Measurements from ENCODE around the gene TTC21B.
A peak's percentile ranks its signal among the peaks of the same experiment; 100 is the strongest.
"Not testable (repeated sequence)": the region's sequence is repeated elsewhere in the genome, so short reads cannot be mapped to it uniquely, and the experiment has no call there.

Gene TTC21B

DNA sequence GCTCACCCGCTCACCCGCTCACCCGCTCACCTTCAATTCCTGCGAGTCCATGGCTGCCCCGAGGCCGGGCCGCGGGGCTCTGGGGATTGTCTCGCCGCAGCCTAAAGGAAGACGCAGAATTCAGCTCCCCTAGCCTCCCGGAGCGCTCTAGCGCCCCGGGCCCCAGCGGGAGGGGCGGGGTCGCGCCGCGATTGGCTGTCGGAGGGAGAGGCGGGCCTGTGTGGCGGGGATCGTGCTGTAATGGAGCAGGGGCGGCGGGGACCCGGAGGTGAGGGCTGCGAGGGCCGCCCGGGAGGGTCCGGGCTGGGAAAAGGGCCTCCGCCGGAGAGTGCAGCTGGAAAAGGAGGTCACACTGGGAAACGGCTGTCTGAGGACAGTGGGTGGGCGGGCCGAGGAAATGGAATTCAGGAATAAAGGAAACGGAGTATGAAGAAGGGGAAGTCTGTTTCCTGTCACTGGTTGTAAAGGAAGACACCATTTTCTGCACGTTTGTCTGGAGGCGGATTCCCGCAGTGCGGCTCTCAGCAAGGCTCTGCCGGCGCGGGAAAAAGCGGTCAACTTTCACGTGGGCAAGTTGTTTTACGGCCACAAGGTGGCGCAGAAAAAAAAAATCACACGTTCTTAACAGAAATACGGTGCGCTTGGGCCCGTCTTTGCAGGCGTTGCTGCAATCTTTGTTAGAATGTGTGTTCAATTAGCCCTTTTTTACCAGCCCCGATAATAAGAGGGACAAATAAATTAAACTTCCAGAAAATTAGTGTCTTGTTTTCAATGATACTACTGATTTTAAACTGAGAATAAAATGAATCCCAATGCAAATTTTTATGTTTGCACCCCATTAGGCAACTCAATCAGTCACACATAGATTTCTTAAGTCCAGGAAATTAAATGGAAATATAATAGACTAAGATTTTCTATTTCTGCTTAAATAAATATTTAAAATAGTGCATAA lies at the start of gene TTC21B:
TSS of gene TTC21B (minus strand) at position 122 of the 952 bp plus-strand sequence. CDS start at position 51, 71 bp downstream.
- Histone ChIP-seq H3K4me3 (ENCODE audit: low read length) (peak within 1 kb of the TSS; percentile 85), H3K36me3 (ENCODE audit: control insufficient read depth, low read depth, low read length) (peaks cover 7% of the 10 kb centered on the region), H3K9me3 (ENCODE audit: control insufficient read depth, low read depth, low read length) (no peaks in the 10 kb centered on the region), H3K4me1 (ENCODE audit: control insufficient read depth, low read depth, low read length) (peaks cover 12% of the 10 kb centered on the region), H3K9ac (ENCODE audit: low read length) (peak within 1 kb of the TSS; percentile 78), H3K27me3 (ENCODE audit: control insufficient read depth, insufficient read depth, low read length) (no peaks in the 10 kb centered on the region), H3K27ac (ENCODE audit: low read length) (peak within 1 kb of the TSS; percentile 75)

DNA sequence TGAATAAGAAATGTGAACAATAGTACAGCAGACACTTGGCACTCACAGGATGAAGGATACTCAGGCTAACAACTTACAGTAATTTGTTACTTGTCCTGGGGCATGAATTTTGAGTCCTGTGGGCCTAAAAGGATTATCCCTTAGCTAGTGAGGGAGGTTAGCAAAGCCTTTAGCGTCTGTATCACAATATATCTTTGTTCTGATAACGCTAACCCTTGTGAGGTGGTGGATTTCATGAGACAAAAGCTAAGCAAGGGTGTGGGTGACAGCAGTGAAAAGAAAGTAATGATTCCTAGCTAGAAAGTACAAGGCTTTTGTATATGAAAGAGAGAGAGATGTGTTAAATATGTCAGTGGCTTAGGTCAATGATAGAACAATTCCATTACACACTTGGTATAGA lies 46.8 kb upstream of the TTC21B start:
- no peaks in the 10 kb centered on the region for H3K36me3 ChIP-seq (ENCODE audit: control insufficient read depth, low read depth, low read length)
- H3K27me3 ChIP-seq (ENCODE audit: control insufficient read depth, insufficient read depth, low read length), result no peaks in the 10 kb centered on the region
- no peak overlapping the region for H3K9ac ChIP-seq (ENCODE audit: low read length)

GRCh38 chr2:165990846-165991245 lies 37.3 kb upstream of the TTC21B start:
- Histone ChIP-seq H3K27me3 (ENCODE audit: control insufficient read depth, insufficient read depth, low read length) (no peaks in the 10 kb centered on the region), H3K27ac (ENCODE audit: low read length) (no peak overlapping the region), H3K9ac (ENCODE audit: low read length) (no peak overlapping the region), H3K4me1 (ENCODE audit: control insufficient read depth, low read depth, low read length) (no peaks in the 10 kb centered on the region), H3K9me3 (ENCODE audit: control insufficient read depth, low read depth, low read length) (no peaks in the 10 kb centered on the region), H3K4me3 (ENCODE audit: low read length) (no peak overlapping the region), H3K36me3 (ENCODE audit: control insufficient read depth, low read depth, low read length) (no peaks in the 10 kb centered on the region)

More for the DNA sequence above, 46.8 kb upstream of the TTC21B start:
- no peaks in the 10 kb centered on the region for H3K4me1 ChIP-seq (ENCODE audit: control insufficient read depth, low read depth, low read length)
- no peak overlapping the region for H3K27ac ChIP-seq (ENCODE audit: low read length)
- H3K9me3 ChIP-seq (ENCODE audit: control insufficient read depth, low read depth, low read length), result no peaks in the 10 kb centered on the region
- no peak overlapping the region for H3K4me3 ChIP-seq (ENCODE audit: low read length)

DNA sequence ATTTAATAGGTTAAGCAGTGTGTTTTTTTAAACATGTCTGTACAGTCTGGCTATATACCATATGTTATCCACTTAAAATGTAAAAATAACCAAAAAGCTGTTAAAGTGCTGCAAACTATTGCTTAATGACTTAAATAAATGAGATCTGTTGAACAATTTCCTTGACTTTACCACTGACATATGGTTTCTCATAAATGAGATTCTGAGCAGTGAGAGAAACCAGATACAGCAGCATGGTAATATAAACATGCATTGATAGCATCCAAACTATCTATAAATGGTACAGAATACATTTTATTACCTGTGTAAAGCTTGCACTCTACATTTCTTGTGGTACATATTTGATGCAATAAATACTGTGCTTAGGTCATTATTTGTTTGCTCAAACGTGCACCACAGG lies 36.3 kb upstream of the TTC21B start:
- Histone ChIP-seq H3K27ac (ENCODE audit: low read length) (no peak overlapping the region), H3K4me3 (ENCODE audit: low read length) (no peak overlapping the region), H3K36me3 (ENCODE audit: control insufficient read depth, low read depth, low read length) (no peaks in the 10 kb centered on the region), H3K9me3 (ENCODE audit: control insufficient read depth, low read depth, low read length) (no peaks in the 10 kb centered on the region), H3K9ac (ENCODE audit: low read length) (no peak overlapping the region), H3K27me3 (ENCODE audit: control insufficient read depth, insufficient read depth, low read length) (no peaks in the 10 kb centered on the region), H3K4me1 (ENCODE audit: control insufficient read depth, low read depth, low read length) (no peaks in the 10 kb centered on the region)

DNA sequence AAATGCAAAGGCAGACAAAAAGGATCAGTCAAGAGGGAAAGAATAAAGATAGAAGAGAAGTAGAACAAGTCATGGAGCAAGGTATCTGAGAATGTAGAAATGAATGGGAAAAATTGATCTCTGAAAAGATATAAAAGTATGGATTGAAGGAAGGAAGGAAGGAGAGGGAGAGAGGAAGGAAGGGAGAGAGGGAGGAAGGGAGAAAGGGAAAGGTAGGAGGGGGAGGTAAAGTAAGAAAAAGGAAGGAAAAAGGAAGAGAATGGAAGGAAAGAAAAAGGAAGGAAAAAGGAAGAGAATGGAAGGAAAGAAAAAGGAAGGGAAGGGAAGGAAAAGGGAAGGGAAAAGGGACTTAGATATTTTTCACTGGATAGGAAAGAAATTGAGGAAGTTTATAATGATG lies 31.5 kb upstream of the TTC21B start:
- H3K9ac ChIP-seq (ENCODE audit: low read length), result no peak overlapping the region
- no peak overlapping the region for H3K27ac ChIP-seq (ENCODE audit: low read length)
- no peak overlapping the region for H3K4me3 ChIP-seq (ENCODE audit: low read length)
- H3K4me1 ChIP-seq (ENCODE audit: control insufficient read depth, low read depth, low read length), result no peaks in the 10 kb centered on the region
- H3K9me3 ChIP-seq (ENCODE audit: control insufficient read depth, low read depth, low read length), result no peaks in the 10 kb centered on the region
- H3K36me3 ChIP-seq (ENCODE audit: control insufficient read depth, low read depth, low read length), result no peaks in the 10 kb centered on the region
- H3K27me3 ChIP-seq (ENCODE audit: control insufficient read depth, insufficient read depth, low read length), result no peaks in the 10 kb centered on the region

DNA sequence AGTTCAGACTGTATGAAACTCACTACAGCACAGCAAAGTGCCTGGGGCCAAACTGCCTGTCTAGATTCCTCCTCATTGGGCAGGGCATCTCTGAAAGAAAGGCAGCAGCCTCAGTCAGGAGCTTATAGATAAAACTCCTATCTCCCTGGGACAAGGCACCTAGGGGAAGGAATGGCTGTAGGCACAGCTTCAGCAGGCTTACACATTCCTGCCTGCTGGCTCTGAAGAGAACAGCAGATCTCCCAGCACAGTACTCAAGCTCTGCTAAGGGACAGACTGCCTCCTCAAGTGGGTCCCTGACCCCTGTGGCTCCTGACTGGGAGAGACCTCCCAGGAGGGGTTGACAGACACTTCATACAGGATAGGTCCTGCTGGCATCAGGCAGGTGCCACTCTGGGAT lies 18.6 kb upstream of the TTC21B start:
- H3K36me3 ChIP-seq (ENCODE audit: control insufficient read depth, low read depth, low read length); H3K4me1 ChIP-seq (ENCODE audit: control insufficient read depth, low read depth, low read length); H3K27me3 ChIP-seq (ENCODE audit: control insufficient read depth, insufficient read depth, low read length); H3K4me3 ChIP-seq (ENCODE audit: low read length); H3K9ac ChIP-seq (ENCODE audit: low read length); H3K27ac ChIP-seq (ENCODE audit: low read length); H3K9me3 ChIP-seq (ENCODE audit: control insufficient read depth, low read depth, low read length): not testable (repeated sequence)

GRCh38 chr2:165970663-165971062 lies 17.1 kb upstream of the TTC21B start:
- no peaks in the 10 kb centered on the region for H3K27me3 ChIP-seq (ENCODE audit: control insufficient read depth, insufficient read depth, low read length)
- H3K4me1 ChIP-seq (ENCODE audit: control insufficient read depth, low read depth, low read length), result no peaks in the 10 kb centered on the region
- no peak overlapping the region for H3K27ac ChIP-seq (ENCODE audit: low read length)
- no peaks in the 10 kb centered on the region for H3K9me3 ChIP-seq (ENCODE audit: control insufficient read depth, low read depth, low read length)
- H3K9ac ChIP-seq (ENCODE audit: low read length), result no peak overlapping the region
- no peaks in the 10 kb centered on the region for H3K36me3 ChIP-seq (ENCODE audit: control insufficient read depth, low read depth, low read length)
- no peak overlapping the region for H3K4me3 ChIP-seq (ENCODE audit: low read length)

DNA sequence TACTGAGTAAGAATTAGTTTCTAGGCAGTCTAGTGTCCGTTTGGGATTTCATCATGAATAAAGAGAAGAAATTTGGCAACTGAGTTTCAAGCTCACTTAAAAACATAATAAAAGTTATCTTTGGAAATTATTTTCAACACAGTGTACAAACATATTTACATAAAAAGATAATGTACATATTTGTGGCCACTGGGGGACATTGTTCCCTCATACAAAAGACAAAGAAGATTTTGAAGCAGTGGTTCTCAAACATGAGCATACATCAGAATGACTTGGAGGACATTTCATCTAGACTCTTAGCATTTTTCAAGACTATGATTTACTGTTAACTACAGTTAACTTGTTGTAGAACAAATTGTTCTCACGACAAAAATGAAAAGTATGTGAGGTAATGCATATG lies 15.7 kb upstream of the TTC21B start:
- Histone ChIP-seq H3K27me3 (ENCODE audit: control insufficient read depth, insufficient read depth, low read length) (no peaks in the 10 kb centered on the region), H3K4me1 (ENCODE audit: control insufficient read depth, low read depth, low read length) (no peaks in the 10 kb centered on the region)

DNA sequence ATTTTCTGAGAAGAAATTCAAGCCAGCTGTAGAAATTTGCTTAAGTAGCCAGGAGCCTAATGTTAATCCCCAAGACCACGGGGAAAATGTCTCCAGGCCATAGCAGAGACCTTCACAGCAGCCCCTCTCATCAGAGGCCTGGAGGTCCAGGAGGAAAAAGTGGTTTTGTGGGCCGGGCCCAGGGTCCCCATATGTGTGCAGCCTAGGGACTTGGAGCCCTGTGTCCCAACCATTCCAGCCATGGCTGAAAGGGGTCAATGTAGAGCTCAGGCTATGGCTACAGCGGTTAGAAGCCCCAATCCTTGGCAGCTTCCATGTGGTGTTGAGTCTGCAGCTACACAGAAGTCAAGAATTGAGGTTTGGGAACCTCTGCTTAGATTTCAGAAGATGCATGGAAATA lies 14.2 kb upstream of the TTC21B start:
- Histone ChIP-seq H3K27ac (ENCODE audit: low read length) (no peak overlapping the region), H3K9me3 (ENCODE audit: control insufficient read depth, low read depth, low read length) (no peaks in the 10 kb centered on the region), H3K27me3 (ENCODE audit: control insufficient read depth, insufficient read depth, low read length) (no peaks in the 10 kb centered on the region), H3K9ac (ENCODE audit: low read length) (no peak overlapping the region), H3K4me3 (ENCODE audit: low read length) (no peak overlapping the region), H3K36me3 (ENCODE audit: control insufficient read depth, low read depth, low read length) (no peaks in the 10 kb centered on the region), H3K4me1 (ENCODE audit: control insufficient read depth, low read depth, low read length) (no peaks in the 10 kb centered on the region)

More for the DNA sequence above, 15.7 kb upstream of the TTC21B start:
- no peak overlapping the region for H3K9ac ChIP-seq (ENCODE audit: low read length)
- H3K36me3 ChIP-seq (ENCODE audit: control insufficient read depth, low read depth, low read length), result no peaks in the 10 kb centered on the region
- H3K9me3 ChIP-seq (ENCODE audit: control insufficient read depth, low read depth, low read length), result no peaks in the 10 kb centered on the region
- H3K4me3 ChIP-seq (ENCODE audit: low read length), result no peak overlapping the region
- no peak overlapping the region for H3K27ac ChIP-seq (ENCODE audit: low read length)

DNA sequence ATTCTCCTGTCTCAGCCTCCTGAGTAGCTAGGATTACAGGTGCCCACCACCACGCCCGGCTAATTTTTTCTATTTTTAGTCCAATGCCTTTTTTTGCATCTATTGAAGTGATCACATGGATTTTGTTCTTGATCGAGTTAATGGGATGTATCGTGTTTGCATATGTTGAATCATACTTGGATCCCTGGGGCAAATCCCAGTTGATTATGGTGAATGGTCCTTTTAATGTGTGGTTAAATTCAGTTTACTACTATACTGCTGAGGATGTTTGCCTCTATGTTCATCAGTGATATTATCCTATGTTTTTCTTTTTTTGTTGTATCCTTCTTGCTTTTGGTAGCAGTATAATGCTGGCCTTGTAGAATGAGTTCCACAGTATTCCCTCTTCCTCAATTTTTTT lies 8.2 kb upstream of the TTC21B start:
- H3K9ac ChIP-seq (ENCODE audit: low read length), result no peak overlapping the region
- H3K36me3 ChIP-seq (ENCODE audit: control insufficient read depth, low read depth, low read length), result no peaks in the 10 kb centered on the region
- no peak overlapping the region for H3K27ac ChIP-seq (ENCODE audit: low read length)
- H3K27me3 ChIP-seq (ENCODE audit: control insufficient read depth, insufficient read depth, low read length), result no peaks in the 10 kb centered on the region
- no peak overlapping the region for H3K4me3 ChIP-seq (ENCODE audit: low read length)
- H3K4me1 ChIP-seq (ENCODE audit: control insufficient read depth, low read depth, low read length), result no peaks in the 10 kb centered on the region
- no peaks in the 10 kb centered on the region for H3K9me3 ChIP-seq (ENCODE audit: control insufficient read depth, low read depth, low read length)

DNA sequence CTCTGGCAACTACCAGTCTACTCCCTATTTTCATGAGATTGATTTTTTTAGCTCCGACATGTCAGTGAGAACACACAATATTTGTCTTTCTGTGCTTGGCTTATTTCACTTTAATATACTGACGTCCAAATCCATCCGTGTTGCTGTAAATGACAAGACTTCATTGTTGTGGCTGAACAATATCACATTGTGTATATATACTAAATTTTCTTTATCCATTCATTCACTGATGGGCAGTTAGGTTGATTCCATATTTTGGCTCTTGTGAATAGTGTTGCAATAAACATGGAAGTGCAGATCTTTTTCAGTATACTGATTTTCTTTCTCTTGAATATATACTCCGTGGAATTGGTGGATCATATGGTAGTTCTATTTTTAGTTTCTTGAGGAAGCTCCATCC lies 5.8 kb upstream of the TTC21B start:
- Histone ChIP-seq H3K9me3 (ENCODE audit: control insufficient read depth, low read depth, low read length) (no peaks in the 10 kb centered on the region), H3K36me3 (ENCODE audit: control insufficient read depth, low read depth, low read length) (no peaks in the 10 kb centered on the region), H3K27ac (ENCODE audit: low read length) (no peak overlapping the region), H3K9ac (ENCODE audit: low read length) (no peak overlapping the region), H3K4me1 (ENCODE audit: control insufficient read depth, low read depth, low read length) (peaks cover 5% of the 10 kb centered on the region), H3K4me3 (ENCODE audit: low read length) (no peak overlapping the region), H3K27me3 (ENCODE audit: control insufficient read depth, insufficient read depth, low read length) (no peaks in the 10 kb centered on the region)
